ENCODE results near the gene FGF5.
"Not testable (repeated sequence)": the region's sequence is repeated elsewhere in the genome, so short reads cannot be mapped to it uniquely, and the experiment has no call there.

Gene FGF5

GRCh38 chr4:80243274-80244018, 23.0 kb upstream of the FGF5 start:
- Histone ChIP-seq H3K27me3 (ENCODE audit: insufficient read depth, low read depth, severe bottlenecking) (no peaks in the 10 kb centered on the region), H3K36me3 (no peaks in the 10 kb centered on the region), H3K4me3 (ENCODE audit: low read depth, low read length) (no peak overlapping the region), H3K9me3 (ENCODE audit: severe bottlenecking) (no peaks in the 10 kb centered on the region), H3K27ac (no peak overlapping the region)
- TF ChIP-seq, protein P1, sequence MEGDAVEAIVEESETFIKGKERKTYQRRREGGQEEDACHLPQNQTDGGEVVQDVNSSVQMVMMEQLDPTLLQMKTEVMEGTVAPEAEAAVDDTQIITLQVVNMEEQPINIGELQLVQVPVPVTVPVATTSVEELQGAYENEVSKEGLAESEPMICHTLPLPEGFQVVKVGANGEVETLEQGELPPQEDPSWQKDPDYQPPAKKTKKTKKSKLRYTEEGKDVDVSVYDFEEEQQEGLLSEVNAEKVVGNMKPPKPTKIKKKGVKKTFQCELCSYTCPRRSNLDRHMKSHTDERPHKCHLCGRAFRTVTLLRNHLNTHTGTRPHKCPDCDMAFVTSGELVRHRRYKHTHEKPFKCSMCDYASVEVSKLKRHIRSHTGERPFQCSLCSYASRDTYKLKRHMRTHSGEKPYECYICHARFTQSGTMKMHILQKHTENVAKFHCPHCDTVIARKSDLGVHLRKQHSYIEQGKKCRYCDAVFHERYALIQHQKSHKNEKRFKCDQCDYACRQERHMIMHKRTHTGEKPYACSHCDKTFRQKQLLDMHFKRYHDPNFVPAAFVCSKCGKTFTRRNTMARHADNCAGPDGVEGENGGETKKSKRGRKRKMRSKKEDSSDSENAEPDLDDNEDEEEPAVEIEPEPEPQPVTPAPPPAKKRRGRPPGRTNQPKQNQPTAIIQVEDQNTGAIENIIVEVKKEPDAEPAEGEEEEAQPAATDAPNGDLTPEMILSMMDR (IDR thresholded peaks at IDR 0.05; ENCODE audit: low read depth, low read length) = no peak
- no peak for DNase-seq

DNA sequence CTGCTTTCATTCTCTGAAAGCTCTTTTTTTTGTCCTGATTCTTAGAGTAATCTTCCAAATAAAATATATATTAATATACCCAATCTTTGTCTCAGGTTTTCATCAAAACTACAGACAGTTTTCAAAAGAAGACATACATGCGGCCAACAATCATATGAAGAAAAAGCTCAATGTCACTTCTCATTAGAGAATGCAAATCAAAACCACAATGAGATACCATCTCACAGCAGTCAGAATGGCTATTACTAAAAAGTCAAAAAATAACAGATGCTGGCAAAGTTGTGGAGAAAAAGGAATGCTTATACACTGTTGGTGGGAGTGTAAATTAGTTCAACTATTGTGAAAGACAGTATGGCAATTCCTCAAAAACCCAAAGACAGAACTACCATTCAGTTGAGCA, 19.0 kb upstream of the FGF5 start:
- DNase-seq; H3K27ac ChIP-seq; H3K4me3 ChIP-seq (ENCODE audit: low read depth, low read length); H3K36me3 ChIP-seq; H3K27me3 ChIP-seq (ENCODE audit: insufficient read depth, low read depth, severe bottlenecking); H3K9me3 ChIP-seq (ENCODE audit: severe bottlenecking): not testable (repeated sequence)

DNA sequence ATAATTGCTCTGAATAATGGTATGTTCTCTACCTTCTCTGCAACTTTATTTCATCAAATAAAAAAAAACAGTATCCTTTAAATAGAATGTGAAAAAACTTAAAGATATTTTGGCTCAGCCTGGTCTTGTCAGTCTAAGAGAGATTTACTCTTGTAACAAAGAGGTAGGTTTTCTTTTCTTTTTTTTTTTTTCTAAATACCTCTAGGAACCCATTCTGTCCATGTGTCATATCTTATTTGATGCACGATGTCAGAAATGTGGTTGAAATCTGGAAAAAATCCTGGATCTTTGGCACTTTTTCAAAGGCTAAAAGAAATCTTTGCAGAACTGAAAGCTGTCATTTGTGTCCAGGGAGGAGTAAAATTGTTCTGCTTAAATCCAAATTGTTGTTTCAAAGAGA, 17.3 kb upstream of the FGF5 start:
- TF ChIP-seq, protein P1 (IDR thresholded peaks at IDR 0.05; ENCODE audit: low read depth, low read length) = no peak
- no peak overlapping the region for H3K4me3 ChIP-seq (ENCODE audit: low read depth, low read length)
- no peak for DNase-seq
- no peak overlapping the region for H3K27ac ChIP-seq
- H3K27me3 ChIP-seq (ENCODE audit: insufficient read depth, low read depth, severe bottlenecking) = no peaks in the 10 kb centered on the region
- no peaks in the 10 kb centered on the region for H3K9me3 ChIP-seq (ENCODE audit: severe bottlenecking)
- no peaks in the 10 kb centered on the region for H3K36me3 ChIP-seq

DNA sequence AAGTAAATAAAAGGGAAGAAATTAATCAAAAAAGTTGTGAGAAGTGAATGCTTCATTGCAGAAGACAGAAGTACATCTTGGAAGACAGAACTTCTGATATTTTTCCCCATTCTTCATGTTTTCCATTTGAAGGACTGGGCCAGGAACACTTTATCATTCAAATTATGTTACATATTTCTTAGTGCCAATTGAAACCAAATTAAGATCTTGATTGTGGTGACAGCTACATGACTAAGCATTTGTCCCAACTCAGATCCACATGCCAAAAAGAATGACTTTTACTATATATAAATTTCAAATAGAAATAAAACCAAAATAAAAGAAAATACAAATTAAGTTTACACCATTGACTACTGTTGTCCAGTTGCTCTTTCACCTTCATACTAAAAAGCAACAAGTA, 14.0 kb upstream of the FGF5 start:
- TF ChIP-seq, protein P1 (IDR thresholded peaks at IDR 0.05; ENCODE audit: low read depth, low read length) = no peak
- no peak for DNase-seq
- no peak overlapping the region for H3K4me3 ChIP-seq (ENCODE audit: low read depth, low read length)

GRCh38 chr4:80252953-80253352, 13.5 kb upstream of the FGF5 start:
- no peaks in the 10 kb centered on the region for H3K9me3 ChIP-seq (ENCODE audit: severe bottlenecking)
- DNase-seq = no peak
- H3K4me3 ChIP-seq (ENCODE audit: low read depth, low read length) = no peak overlapping the region
- no peaks in the 10 kb centered on the region for H3K36me3 ChIP-seq
- H3K27me3 ChIP-seq (ENCODE audit: insufficient read depth, low read depth, severe bottlenecking) = no peaks in the 10 kb centered on the region
- TF ChIP-seq, protein P1 (IDR thresholded peaks at IDR 0.05; ENCODE audit: low read depth, low read length) = no peak
- H3K27ac ChIP-seq = no peak overlapping the region

More for the DNA sequence above, 14.0 kb upstream of the FGF5 start:
- Histone ChIP-seq H3K36me3 (no peaks in the 10 kb centered on the region), H3K27me3 (ENCODE audit: insufficient read depth, low read depth, severe bottlenecking) (no peaks in the 10 kb centered on the region), H3K27ac (no peak overlapping the region), H3K9me3 (ENCODE audit: severe bottlenecking) (no peaks in the 10 kb centered on the region)

GRCh38 chr4:80253510-80253909, 13.0 kb upstream of the FGF5 start:
- DNase-seq = no peak
- Histone ChIP-seq H3K4me3 (ENCODE audit: low read depth, low read length) (no peak overlapping the region), H3K9me3 (ENCODE audit: severe bottlenecking) (no peaks in the 10 kb centered on the region), H3K27me3 (ENCODE audit: insufficient read depth, low read depth, severe bottlenecking) (no peaks in the 10 kb centered on the region), H3K27ac (no peak overlapping the region), H3K36me3 (no peaks in the 10 kb centered on the region)
- TF ChIP-seq, protein P1 (IDR thresholded peaks at IDR 0.05; ENCODE audit: low read depth, low read length) = no peak

Data from WERI-Rb-1 (cell line).